WERI-Rb-1 (cell line): ENCODE measurements around the gene ADAMTS2.

Experiments used
- DNase-seq: peaks from one replicate; pipeline ENCODE4 v3.0.0-alpha.2; 2020
- H3K27ac ChIP-seq: fragments of 250-450 bp; sonication (Bioruptor Pico); 2 replicates; pipeline ENCODE4 v1.5.1; 2020; ENCODE audit warnings: mild to moderate bottlenecking, moderate library complexity
- H3K27me3 ChIP-seq: fragments of 250-450 bp; sonication (Bioruptor Pico); 2 replicates; pipeline ENCODE4 v1.5.1; 2021; ENCODE audit warnings: mild to moderate bottlenecking, low read depth, moderate library complexity; ENCODE audit not compliant: insufficient read depth, severe bottlenecking
- H3K36me3 ChIP-seq: fragments of 250-450 bp; sonication (Bioruptor Pico); 2 replicates; pipeline ENCODE4 v1.5.1; 2020; ENCODE audit warnings: mild to moderate bottlenecking, moderate library complexity
- H3K4me3 ChIP-seq: 2 replicates; pipeline ENCODE4 v1.5.1; 2011; ENCODE audit warnings: low read depth, mild to moderate bottlenecking, control low read depth, low read length
- H3K9me3 ChIP-seq: fragments of 250-450 bp; sonication (Bioruptor Pico); 2 replicates; pipeline ENCODE4 v1.5.1; 2021; ENCODE audit warnings: mild to moderate bottlenecking, moderate library complexity; ENCODE audit not compliant: severe bottlenecking
- CTCF ChIP-seq: IDR thresholded peaks from 2 replicates; pipeline ENCODE4 v1.5.1; 2011; ENCODE audit warnings: low read depth, mild to moderate bottlenecking, control low read depth, inconsistent platforms, low read length

ADAMTS2 gene

GRCh38 chr5:179307013-179307800, 38.1 kb downstream of the ADAMTS2 start:
- no peak for TF ChIP-seq CTCF
- Histone ChIP-seq H3K27me3 (no peaks in the 10 kb centered on the region), H3K4me3 (no peak overlapping the region), H3K27ac (no peak overlapping the region), H3K9me3 (no peaks in the 10 kb centered on the region), H3K36me3 (no peaks in the 10 kb centered on the region)
- no peak for DNase-seq

- no peak for TF ChIP-seq CTCF
- H3K27ac ChIP-seq, result no peak overlapping the region
- H3K27me3 ChIP-seq, result no peaks in the 10 kb centered on the region
- DNase-seq, result no peak
- H3K9me3 ChIP-seq, result no peaks in the 10 kb centered on the region
- no peaks in the 10 kb centered on the region for H3K36me3 ChIP-seq
- H3K4me3 ChIP-seq, result no peak overlapping the region
Observed at GRCh38 chr5:179306191-179307012, 38.9 kb downstream of the ADAMTS2 start.

- TF ChIP-seq CTCF, result no peak
- Histone ChIP-seq H3K27me3 (no peaks in the 10 kb centered on the region), H3K4me3 (no peak overlapping the region), H3K36me3 (no peaks in the 10 kb centered on the region), H3K9me3 (no peaks in the 10 kb centered on the region), H3K27ac (no peak overlapping the region)
- no peak for DNase-seq
Observed at GRCh38 chr5:179304871-179305270, 40.4 kb downstream of the ADAMTS2 start.

- H3K36me3 ChIP-seq, result no peaks in the 10 kb centered on the region
- DNase-seq, result no peak
- H3K4me3 ChIP-seq, result no peak overlapping the region
- TF ChIP-seq CTCF, result no peak
- H3K27me3 ChIP-seq, result no peaks in the 10 kb centered on the region
- no peaks in the 10 kb centered on the region for H3K9me3 ChIP-seq
- no peak overlapping the region for H3K27ac ChIP-seq
Observed at GRCh38 chr5:179304466-179304865, 40.8 kb downstream of the ADAMTS2 start.

- no peak overlapping the region for H3K4me3 ChIP-seq
- TF ChIP-seq CTCF, result no peak
- H3K36me3 ChIP-seq, result no peaks in the 10 kb centered on the region
- no peaks in the 10 kb centered on the region for H3K27me3 ChIP-seq
- no peak for DNase-seq
- no peak overlapping the region for H3K27ac ChIP-seq
- H3K9me3 ChIP-seq, result no peaks in the 10 kb centered on the region
Observed at GRCh38 chr5:179303451-179304200, 41.6 kb downstream of the ADAMTS2 start.
